ENCODE results near the gene SH3GLB2. TPM values are rescaled to one million over a fixed set of nuclear protein-coding genes. Genes with fewer than 3 reads are reported as not detected.
A peak's percentile ranks its signal among the peaks of the same experiment; 100 is the strongest.

Gene SH3GLB2
- total RNA-seq, result 77.8 TPM
- 10 to 100 TPM; 18.2 to 38.8 (median 26.6) TPM for polyA plus RNA-seq

DNA sequence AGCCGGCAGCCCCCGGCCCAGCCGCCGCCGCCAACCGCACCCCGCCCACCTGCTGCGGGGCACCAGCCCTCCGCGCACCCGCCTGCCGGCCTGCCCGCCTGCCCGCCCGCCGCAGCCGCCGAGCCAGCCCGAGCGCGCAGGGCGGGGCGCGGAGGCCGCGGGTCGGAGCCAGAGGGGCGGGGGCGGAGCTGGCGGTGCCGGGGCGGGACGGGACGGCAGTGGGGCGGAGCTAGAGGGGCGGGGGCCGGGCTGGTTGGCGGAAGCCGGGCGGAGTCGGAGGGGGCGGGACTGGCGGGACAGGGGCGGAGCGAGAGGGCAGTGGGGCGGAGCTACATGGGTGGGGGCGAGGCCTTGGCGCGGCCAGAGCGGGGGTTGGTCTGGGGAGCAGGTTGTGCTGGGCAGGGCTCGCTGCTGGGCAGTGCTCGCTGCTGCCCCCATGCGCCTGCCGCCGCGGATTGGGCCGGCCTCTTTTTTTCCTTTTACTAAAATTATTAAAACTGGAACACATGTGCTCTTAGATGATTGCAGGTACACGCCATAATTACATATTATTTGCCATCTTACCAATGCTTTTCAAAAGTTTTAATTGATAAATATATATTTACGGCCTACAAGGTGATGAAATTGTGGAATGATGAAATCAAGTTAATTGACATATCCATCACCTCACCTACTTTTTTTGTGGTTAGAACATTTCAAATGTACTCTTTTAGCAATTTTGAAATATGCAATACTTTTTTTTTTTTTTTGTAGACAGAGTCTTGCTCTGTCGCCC lies at the start of gene SH3GLB2:
SH3GLB2 (minus strand) TSS at position 140 of the 775 bp plus-strand sequence. CDS start 177 bp downstream, outside the sequence.
- Histone ChIP-seq H3K4me1 (ENCODE audit: control insufficient read depth, insufficient read depth, low read length, poor library complexity, severe bottlenecking) (peaks cover 25% of the 10 kb centered on the region), H3K27me3 (ENCODE audit: control insufficient read depth, insufficient read depth, low read length) (no peaks in the 10 kb centered on the region), H3K36me3 (ENCODE audit: control insufficient read depth, insufficient read depth, low read length) (no peaks in the 10 kb centered on the region), H3K4me3 (ENCODE audit: low read depth, low read length) (peak within 1 kb of the TSS; percentile 51), H3K9me3 (ENCODE audit: control insufficient read depth in 2 of 2, low read length in 2 of 2) (no peaks in the 10 kb centered on the region), H3K27ac (ENCODE audit: insufficient read depth, low read length, poor library complexity, severe bottlenecking) (peak within 1 kb of the TSS; percentile 67)
- DNase-seq (peak; percentile 87 to 89 (median 88)), ATAC-seq (ENCODE audit: low read depth in 2 of 2) (peak; percentile 82 to 87)
- Mint-ChIP-seq H3K4me3 (peak within 1 kb of the TSS; percentile 77 to 91 (median 84)), H3K27ac (peak within 1 kb of the TSS; percentile 66 to 78 (median 78)), H3K4me1 (peaks cover 0 to 31% (median 20%) of the 10 kb centered on the region in 4 donors), H3K36me3 (no peaks in the 10 kb centered on the region), H3K27me3 (no peaks in the 10 kb centered on the region), H3K9me3 (no peaks in the 10 kb centered on the region)

GRCh38 chr9:129077236-129077635 lies 49.1 kb upstream of the SH3GLB2 start:
- Histone ChIP-seq H3K36me3 (ENCODE audit: control insufficient read depth, insufficient read depth, low read length) (no peaks in the 10 kb centered on the region), H3K27me3 (ENCODE audit: control insufficient read depth, insufficient read depth, low read length) (no peaks in the 10 kb centered on the region), H3K9me3 (ENCODE audit: control insufficient read depth in 2 of 2, low read length in 2 of 2) (no peaks in the 10 kb centered on the region), H3K4me1 (ENCODE audit: control insufficient read depth, insufficient read depth, low read length, poor library complexity, severe bottlenecking) (peaks cover 17% of the 10 kb centered on the region), H3K27ac (ENCODE audit: insufficient read depth, low read length, poor library complexity, severe bottlenecking) (no peak overlapping the region), H3K4me3 (ENCODE audit: low read depth, low read length) (no peak overlapping the region)
- DNase-seq (no peak), ATAC-seq (ENCODE audit: low read depth in 2 of 2) (no peak)
- Mint-ChIP-seq H3K4me1 (peaks cover 0 to 31% (median 16%) of the 10 kb centered on the region in 4 donors), H3K27ac (no peak overlapping the region), H3K9me3 (no peaks in the 10 kb centered on the region), H3K27me3 (peaks cover 5% of the 10 kb centered on the region), H3K36me3 (no peaks in the 10 kb centered on the region), H3K4me3 (peak overlapping the region in 1 of 4 donors; percentile 54)

- Histone ChIP-seq H3K4me1 (ENCODE audit: control insufficient read depth, insufficient read depth, low read length, poor library complexity, severe bottlenecking) (peaks cover 17% of the 10 kb centered on the region), H3K9me3 (ENCODE audit: control insufficient read depth in 2 of 2, low read length in 2 of 2) (no peaks in the 10 kb centered on the region), H3K27me3 (ENCODE audit: control insufficient read depth, insufficient read depth, low read length) (no peaks in the 10 kb centered on the region), H3K27ac (ENCODE audit: insufficient read depth, low read length, poor library complexity, severe bottlenecking) (no peak overlapping the region), H3K36me3 (ENCODE audit: control insufficient read depth, insufficient read depth, low read length) (no peaks in the 10 kb centered on the region), H3K4me3 (ENCODE audit: low read depth, low read length) (no peak overlapping the region)
- no peaks in the 10 kb centered on the region for H3K9me3 Mint-ChIP-seq
- H3K4me1 Mint-ChIP-seq, result peaks cover 0 to 30% (median 17%) of the 10 kb centered on the region in 4 donors
- H3K27me3 Mint-ChIP-seq, result peaks cover 5% of the 10 kb centered on the region
- no peaks in the 10 kb centered on the region for H3K36me3 Mint-ChIP-seq
- H3K27ac Mint-ChIP-seq, result no peak overlapping the region
- ATAC-seq (ENCODE audit: low read depth in 2 of 2) (no peak), DNase-seq (no peak)
- peak overlapping the region in 2 of 4 donors; percentile 25 to 54 for H3K4me3 Mint-ChIP-seq
Measured at GRCh38 chr9:129076640-129077037, 48.5 kb upstream of the SH3GLB2 start.

- H3K27ac Mint-ChIP-seq, result no peak overlapping the region
- H3K27me3 Mint-ChIP-seq, result peaks cover 5% of the 10 kb centered on the region
- no peaks in the 10 kb centered on the region for H3K9me3 Mint-ChIP-seq
- H3K4me1 Mint-ChIP-seq, result peaks cover 0 to 28% (median 17%) of the 10 kb centered on the region in 4 donors
- no peaks in the 10 kb centered on the region for H3K36me3 Mint-ChIP-seq
- Histone ChIP-seq H3K9me3 (ENCODE audit: control insufficient read depth in 2 of 2, low read length in 2 of 2) (no peaks in the 10 kb centered on the region), H3K27ac (ENCODE audit: insufficient read depth, low read length, poor library complexity, severe bottlenecking) (no peak overlapping the region), H3K4me3 (ENCODE audit: low read depth, low read length) (no peak overlapping the region), H3K27me3 (ENCODE audit: control insufficient read depth, insufficient read depth, low read length) (no peaks in the 10 kb centered on the region), H3K36me3 (ENCODE audit: control insufficient read depth, insufficient read depth, low read length) (no peaks in the 10 kb centered on the region), H3K4me1 (ENCODE audit: control insufficient read depth, insufficient read depth, low read length, poor library complexity, severe bottlenecking) (peaks cover 18% of the 10 kb centered on the region)
- ATAC-seq (ENCODE audit: low read depth in 2 of 2), result no peak
- peak overlapping the region in 2 of 4 donors; percentile 23 to 66 for H3K4me3 Mint-ChIP-seq
- DNase-seq, result no peak
Measured at GRCh38 chr9:129075996-129076639, 48.0 kb upstream of the SH3GLB2 start.

DNA sequence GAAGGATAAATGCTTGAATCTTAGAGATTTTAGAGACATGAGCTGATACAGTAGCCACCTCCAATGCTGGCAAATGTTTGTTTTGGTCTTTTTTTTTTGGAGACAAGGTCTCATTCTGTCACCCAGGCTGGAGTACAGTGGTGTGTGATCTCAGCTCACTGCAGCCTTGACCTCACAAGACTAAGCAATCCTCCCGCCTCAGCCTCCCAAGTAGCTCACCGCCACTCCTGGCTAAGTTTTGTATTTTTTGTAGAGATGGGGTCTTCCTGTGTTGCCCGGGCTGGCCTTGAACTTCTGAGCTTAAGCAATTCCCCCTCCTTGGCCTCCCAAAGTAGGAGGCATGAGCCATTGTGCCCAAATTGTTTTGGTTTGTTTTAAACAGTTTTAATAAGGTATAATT lies 46.0 kb upstream of the SH3GLB2 start:
- H3K4me1 ChIP-seq (ENCODE audit: control insufficient read depth, insufficient read depth, low read length, poor library complexity, severe bottlenecking), result peaks cover 25% of the 10 kb centered on the region
- DNase-seq (no peak), ATAC-seq (ENCODE audit: low read depth in 2 of 2) (no peak)
- H3K4me3 ChIP-seq (ENCODE audit: low read depth, low read length), result no peak overlapping the region
- H3K27me3 Mint-ChIP-seq, result no peaks in the 10 kb centered on the region
- H3K36me3 Mint-ChIP-seq, result no peaks in the 10 kb centered on the region
- no peaks in the 10 kb centered on the region for H3K36me3 ChIP-seq (ENCODE audit: control insufficient read depth, insufficient read depth, low read length)
- no peak overlapping the region for H3K27ac ChIP-seq (ENCODE audit: insufficient read depth, low read length, poor library complexity, severe bottlenecking)
- peak overlapping the region in 1 of 3 donors; percentile 68 for H3K27ac Mint-ChIP-seq
- H3K27me3 ChIP-seq (ENCODE audit: control insufficient read depth, insufficient read depth, low read length), result no peaks in the 10 kb centered on the region
- H3K4me3 Mint-ChIP-seq, result peak overlapping the region in 1 of 4 donors; percentile 22
- H3K9me3 Mint-ChIP-seq, result no peaks in the 10 kb centered on the region
- no peaks in the 10 kb centered on the region for H3K9me3 ChIP-seq (ENCODE audit: control insufficient read depth in 2 of 2, low read length in 2 of 2)
- peaks cover 0 to 31% (median 11%) of the 10 kb centered on the region in 4 donors for H3K4me1 Mint-ChIP-seq

DNA sequence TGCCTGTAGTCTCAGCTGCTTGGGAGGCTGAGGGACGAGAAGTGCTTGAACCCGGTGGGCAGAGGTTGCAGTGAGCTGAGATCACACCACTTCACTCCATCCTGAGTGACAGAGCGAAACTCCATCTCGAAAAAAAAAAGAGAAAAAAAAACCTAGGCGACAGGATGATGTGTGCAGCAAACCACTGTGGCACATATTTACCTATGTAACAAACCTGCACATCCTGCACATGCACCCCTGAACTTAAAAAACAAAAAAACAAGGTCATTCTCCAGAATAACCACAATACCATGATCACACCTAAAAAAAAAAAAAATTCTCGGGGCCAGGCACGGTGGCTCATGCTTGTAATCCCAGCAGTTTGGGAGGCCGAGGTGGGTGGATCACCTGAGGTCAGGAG lies 45.3 kb upstream of the SH3GLB2 start:
- Histone ChIP-seq H3K4me1 (ENCODE audit: control insufficient read depth, insufficient read depth, low read length, poor library complexity, severe bottlenecking) (peaks cover 32% of the 10 kb centered on the region), H3K4me3 (ENCODE audit: low read depth, low read length) (no peak overlapping the region), H3K27me3 (ENCODE audit: control insufficient read depth, insufficient read depth, low read length) (no peaks in the 10 kb centered on the region), H3K36me3 (ENCODE audit: control insufficient read depth, insufficient read depth, low read length) (no peaks in the 10 kb centered on the region), H3K9me3 (ENCODE audit: control insufficient read depth in 2 of 2, low read length in 2 of 2) (no peaks in the 10 kb centered on the region), H3K27ac (ENCODE audit: insufficient read depth, low read length, poor library complexity, severe bottlenecking) (no peak overlapping the region)
- DNase-seq, result peak in 1 of 3 donors; percentile 23
- H3K27ac Mint-ChIP-seq, result peak overlapping the region in 2 of 3 donors; percentile 31 to 38
- peaks cover 0 to 37% (median 14%) of the 10 kb centered on the region in 4 donors for H3K4me1 Mint-ChIP-seq
- no peak for ATAC-seq (ENCODE audit: low read depth in 2 of 2)
- peak overlapping the region in 1 of 4 donors; percentile 58 for H3K4me3 Mint-ChIP-seq
- H3K36me3 Mint-ChIP-seq, result no peaks in the 10 kb centered on the region
- no peaks in the 10 kb centered on the region for H3K27me3 Mint-ChIP-seq
- no peaks in the 10 kb centered on the region for H3K9me3 Mint-ChIP-seq

DNA sequence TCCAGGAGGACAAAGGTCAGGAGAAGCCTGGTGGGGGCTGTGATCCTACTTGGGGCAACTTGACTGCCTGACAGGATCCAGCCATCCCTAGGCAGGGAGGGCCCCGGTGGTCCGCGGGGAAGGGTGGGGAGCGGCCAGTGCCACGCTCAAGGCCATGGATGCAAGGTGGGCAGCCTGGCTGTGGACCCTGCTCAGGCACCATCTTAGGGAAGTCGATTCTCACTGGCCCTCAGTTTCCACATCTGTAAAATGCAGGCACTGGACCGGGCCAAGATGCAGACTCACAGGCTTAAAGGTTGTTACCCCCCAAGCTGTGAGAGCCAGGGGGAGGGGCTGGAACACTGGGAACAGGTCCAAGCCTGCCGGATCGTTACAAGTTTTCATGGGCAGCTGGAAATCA lies 44.0 kb upstream of the SH3GLB2 start:
- H3K4me1 Mint-ChIP-seq, result peaks cover 0 to 38% (median 14%) of the 10 kb centered on the region in 4 donors
- H3K9me3 ChIP-seq (ENCODE audit: control insufficient read depth in 2 of 2, low read length in 2 of 2), result no peaks in the 10 kb centered on the region
- no peak overlapping the region for H3K27ac ChIP-seq (ENCODE audit: insufficient read depth, low read length, poor library complexity, severe bottlenecking)
- H3K4me1 ChIP-seq (ENCODE audit: control insufficient read depth, insufficient read depth, low read length, poor library complexity, severe bottlenecking), result peaks cover 33% of the 10 kb centered on the region
- H3K36me3 Mint-ChIP-seq, result peaks cover 3% of the 10 kb centered on the region
- H3K9me3 Mint-ChIP-seq, result no peaks in the 10 kb centered on the region
- no peaks in the 10 kb centered on the region for H3K27me3 ChIP-seq (ENCODE audit: control insufficient read depth, insufficient read depth, low read length)
- no peaks in the 10 kb centered on the region for H3K27me3 Mint-ChIP-seq
- H3K4me3 Mint-ChIP-seq, result peak overlapping the region in 2 of 4 donors; percentile 32 to 55
- H3K36me3 ChIP-seq (ENCODE audit: control insufficient read depth, insufficient read depth, low read length), result peaks cover 12% of the 10 kb centered on the region
- DNase-seq (no peak), ATAC-seq (ENCODE audit: low read depth in 2 of 2) (no peak)
- H3K27ac Mint-ChIP-seq, result peak overlapping the region in 2 of 3 donors; percentile 81 to 89
- H3K4me3 ChIP-seq (ENCODE audit: low read depth, low read length), result no peak overlapping the region
